Upper lobe of left lung (tissue), 4 donors: ENCODE data around the gene TRMT2B.
"Not testable (repeated sequence)": the region's sequence is repeated elsewhere in the genome, so short reads cannot be mapped to it uniquely, and the experiment has no call there.

Source experiments
- POLR2A ChIP-seq, 4 donors: fragments of 450-650 bp; IDR thresholded peaks; one replicate each; pipeline ENCODE4 v1.5.1; 2016 to 2017; ENCODE audit warnings: antibody characterized with exemption in 4 of 4, mild to moderate bottlenecking in 2 of 4
- TF ChIP-seq, protein P1 (sequence below), 6 experiments: fragments of 450-650 bp in 4 of 6; fragments of 200-600 bp in 2 of 6; sonication (generic) in 2 of 6; IDR thresholded peaks; one replicate each; pipeline ENCODE4 v1.5.1; 2016 to 2019; ENCODE audit warnings: antibody characterized with exemption in 6 of 6

DNA sequence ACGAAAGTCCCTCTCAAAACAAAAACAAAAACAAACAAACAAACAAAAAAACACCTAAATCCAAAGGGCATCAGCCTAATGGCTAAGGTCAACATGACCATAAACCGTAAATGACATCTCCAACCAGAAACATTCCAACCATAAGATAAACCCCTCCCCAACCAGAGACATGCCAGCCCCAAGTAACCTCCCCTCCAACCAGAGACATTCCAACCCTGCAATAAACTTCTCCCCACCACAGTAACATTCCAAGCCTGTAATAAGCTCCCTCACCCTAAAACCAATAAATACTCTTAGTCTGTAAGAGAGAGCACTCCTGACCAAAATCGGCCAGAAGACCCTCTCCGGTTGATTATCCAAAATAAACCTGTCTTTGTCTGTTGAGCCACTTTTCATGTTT, 4.6 kb upstream of the TRMT2B start:
- TF ChIP-seq POLR2A (IDR thresholded peaks at IDR 0.05), result not testable (repeated sequence)
- TF ChIP-seq, protein P1, sequence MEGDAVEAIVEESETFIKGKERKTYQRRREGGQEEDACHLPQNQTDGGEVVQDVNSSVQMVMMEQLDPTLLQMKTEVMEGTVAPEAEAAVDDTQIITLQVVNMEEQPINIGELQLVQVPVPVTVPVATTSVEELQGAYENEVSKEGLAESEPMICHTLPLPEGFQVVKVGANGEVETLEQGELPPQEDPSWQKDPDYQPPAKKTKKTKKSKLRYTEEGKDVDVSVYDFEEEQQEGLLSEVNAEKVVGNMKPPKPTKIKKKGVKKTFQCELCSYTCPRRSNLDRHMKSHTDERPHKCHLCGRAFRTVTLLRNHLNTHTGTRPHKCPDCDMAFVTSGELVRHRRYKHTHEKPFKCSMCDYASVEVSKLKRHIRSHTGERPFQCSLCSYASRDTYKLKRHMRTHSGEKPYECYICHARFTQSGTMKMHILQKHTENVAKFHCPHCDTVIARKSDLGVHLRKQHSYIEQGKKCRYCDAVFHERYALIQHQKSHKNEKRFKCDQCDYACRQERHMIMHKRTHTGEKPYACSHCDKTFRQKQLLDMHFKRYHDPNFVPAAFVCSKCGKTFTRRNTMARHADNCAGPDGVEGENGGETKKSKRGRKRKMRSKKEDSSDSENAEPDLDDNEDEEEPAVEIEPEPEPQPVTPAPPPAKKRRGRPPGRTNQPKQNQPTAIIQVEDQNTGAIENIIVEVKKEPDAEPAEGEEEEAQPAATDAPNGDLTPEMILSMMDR (IDR thresholded peaks at IDR 0.05), result not testable (repeated sequence)
